ENCODE data around the gene KLRF2. TPM values are rescaled to one million over a fixed set of nuclear protein-coding genes. Genes with fewer than 3 reads are reported as not detected.

The KLRF2 gene
- total RNA-seq, 1 donor from 2014 or later = not detected

DNA sequence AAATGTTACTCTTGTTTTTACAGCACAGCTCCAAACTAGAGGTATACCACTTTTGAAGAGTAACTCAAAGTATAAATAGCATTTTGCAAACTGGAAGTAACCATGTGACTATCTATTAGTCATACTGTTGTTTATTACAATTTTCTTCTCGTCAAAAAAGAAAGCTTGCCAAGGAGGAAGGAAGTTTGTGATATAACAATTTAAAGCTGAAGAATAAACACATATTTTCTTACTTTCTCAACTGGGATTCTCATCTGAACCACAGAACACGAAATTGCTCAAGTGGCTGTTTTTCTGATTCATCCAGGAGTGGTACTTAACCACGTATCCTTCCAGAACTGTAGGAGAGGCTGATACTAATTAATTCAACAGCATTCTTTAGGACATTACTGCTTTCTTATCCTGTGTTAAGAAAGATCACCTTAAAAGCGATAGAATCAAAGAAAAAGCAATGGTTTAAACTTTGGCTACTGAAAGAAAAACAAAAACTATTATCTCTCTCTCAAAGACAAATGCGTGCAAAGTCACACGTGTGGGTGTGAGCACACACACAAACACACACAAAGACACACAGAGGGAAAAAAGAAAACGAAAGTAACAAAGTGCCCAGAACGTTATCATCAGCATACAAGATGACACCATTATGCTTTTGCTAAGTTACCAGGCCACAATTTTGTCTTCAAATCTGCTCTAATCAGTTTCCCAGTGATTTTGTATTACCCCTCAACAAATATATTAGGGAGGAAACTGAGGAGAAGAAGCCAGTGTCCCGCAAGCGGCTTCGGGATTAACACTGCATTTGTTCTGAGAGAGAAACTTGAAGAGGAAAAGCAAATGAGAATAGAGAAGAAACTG, 11.8 kb upstream of the KLRF2 start, which contains the start of gene CLEC2B:
CLEC2B (minus strand) TSS at position 48 of the 855 bp plus-strand sequence.
- H3K9me3 ChIP-seq (ENCODE audit: insufficient read depth, low read depth, low read length) = no peaks in the 10 kb centered on the region
- H3K4me1 ChIP-seq (ENCODE audit: insufficient read depth, low read length) = no peaks in the 10 kb centered on the region
- FAIRE-seq = no peak
- H4K20me1 ChIP-seq (ENCODE audit: insufficient read depth, low read length) = no peaks in the 10 kb centered on the region
- H3K4me2 ChIP-seq (ENCODE audit: low read length) = peak within 1 kb of the TSS; percentile 83
- no peaks in the 10 kb centered on the region for H3K9me3 Mint-ChIP-seq (ENCODE audit: unreplicated experiment)
- H3K27ac Mint-ChIP-seq (ENCODE audit: unreplicated experiment) = no peak within 1 kb of the TSS
- no peaks in the 10 kb centered on the region for H3K36me3 Mint-ChIP-seq (ENCODE audit: low read depth, unreplicated experiment)
- H3K4me1 Mint-ChIP-seq (ENCODE audit: low read depth, unreplicated experiment) = peaks cover 4% of the 10 kb centered on the region
- no peaks in the 10 kb centered on the region for H3K27me3 Mint-ChIP-seq (ENCODE audit: low read depth, unreplicated experiment)
- peak; percentile 76 for DNase-seq (ENCODE audit: low read depth)
- H3K27me3 ChIP-seq (ENCODE audit: insufficient read depth, low read length) = no peaks in the 10 kb centered on the region
- peak within 1 kb of the TSS; percentile 54 for H3K27ac ChIP-seq (ENCODE audit: low read depth, low read length)
- H3K36me3 ChIP-seq (ENCODE audit: insufficient read depth, low read length) = no peaks in the 10 kb centered on the region
- no peaks in the 10 kb centered on the region for H3K79me2 ChIP-seq (ENCODE audit: insufficient read depth, low read length)
- no peak within 1 kb of the TSS for H3K4me3 Mint-ChIP-seq (ENCODE audit: unreplicated experiment)
- peak within 1 kb of the TSS; percentile 60 for H3K4me3 ChIP-seq (ENCODE audit: insufficient read depth, low read depth, low read length)
- peak within 1 kb of the TSS; percentile 74 for H3K9ac ChIP-seq (ENCODE audit: low read length)
- peak within 1 kb of the TSS; percentile 62 for H2AFZ ChIP-seq (ENCODE audit: low read depth, low read length)
- TF ChIP-seq EZH2 (IDR thresholded peaks at IDR 0.05; ENCODE audit: insufficient read depth, low read length) (no peak), CTCF (IDR thresholded peaks at IDR 0.05; ENCODE audit: insufficient read depth, low read depth, low read length) (no peak)

DNA sequence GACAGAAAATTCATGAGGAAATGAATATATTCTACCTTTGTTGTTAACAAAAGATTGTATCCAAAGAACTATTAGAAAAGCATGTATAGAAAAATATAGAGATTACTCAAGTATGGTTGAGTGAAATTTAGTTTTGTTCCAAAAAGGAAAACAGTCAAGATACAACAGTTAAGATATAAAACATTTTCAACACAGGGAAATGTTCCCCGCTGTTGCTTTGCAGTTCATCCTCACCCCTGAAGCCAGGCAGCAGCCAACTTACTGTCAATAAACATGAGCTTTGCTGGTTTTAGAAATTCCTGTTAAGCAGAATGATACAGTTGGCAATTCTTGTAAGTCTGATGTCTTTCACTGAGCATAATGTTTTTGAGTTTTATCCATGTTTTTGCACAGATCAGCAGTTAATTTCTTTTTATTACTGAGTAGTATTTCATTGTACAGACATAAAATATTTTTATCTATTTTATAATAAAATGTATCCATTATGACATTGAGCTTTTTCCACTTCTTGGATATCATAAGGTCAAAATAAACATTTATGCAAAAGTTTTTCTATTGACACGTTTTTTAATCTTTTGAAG, 10.9 kb upstream of the KLRF2 start:
- TF ChIP-seq EZH2 (IDR thresholded peaks at IDR 0.05; ENCODE audit: insufficient read depth, low read length) (no peak), CTCF (IDR thresholded peaks at IDR 0.05; ENCODE audit: insufficient read depth, low read depth, low read length) (no peak)
- Mint-ChIP-seq H3K27ac (ENCODE audit: unreplicated experiment) (no peak overlapping the region), H3K27me3 (ENCODE audit: low read depth, unreplicated experiment) (no peaks in the 10 kb centered on the region), H3K9me3 (ENCODE audit: unreplicated experiment) (no peaks in the 10 kb centered on the region), H3K4me3 (ENCODE audit: unreplicated experiment) (no peak overlapping the region), H3K4me1 (ENCODE audit: low read depth, unreplicated experiment) (peaks cover 4% of the 10 kb centered on the region), H3K36me3 (ENCODE audit: low read depth, unreplicated experiment) (no peaks in the 10 kb centered on the region)
- Histone ChIP-seq H3K4me2 (ENCODE audit: low read length) (peak overlapping the region; percentile 83), H3K36me3 (ENCODE audit: insufficient read depth, low read length) (no peaks in the 10 kb centered on the region), H3K4me3 (ENCODE audit: insufficient read depth, low read depth, low read length) (no peak overlapping the region), H3K4me1 (ENCODE audit: insufficient read depth, low read length) (no peaks in the 10 kb centered on the region), H3K9ac (ENCODE audit: low read length) (peak overlapping the region; percentile 74), H2AFZ (ENCODE audit: low read depth, low read length) (no peak overlapping the region), H3K27me3 (ENCODE audit: insufficient read depth, low read length) (no peaks in the 10 kb centered on the region), H3K79me2 (ENCODE audit: insufficient read depth, low read length) (no peaks in the 10 kb centered on the region), H3K9me3 (ENCODE audit: insufficient read depth, low read depth, low read length) (no peaks in the 10 kb centered on the region), H4K20me1 (ENCODE audit: insufficient read depth, low read length) (no peaks in the 10 kb centered on the region), H3K27ac (ENCODE audit: low read depth, low read length) (no peak overlapping the region)
- DNase-seq (ENCODE audit: low read depth) (no peak), FAIRE-seq (peak; percentile 9)
